Gastroesophageal sphincter (tissue), 4 donors: Measurements from ENCODE around the gene CREM. TPM values are rescaled to one million over a fixed set of nuclear protein-coding genes. Genes with fewer than 3 reads are reported as not detected.

Source experiments
- ATAC-seq: fragments of 150-250 bp; one replicate; pipeline ENCODE4 v1.9.1; 2016; ENCODE audit warnings: mild to moderate bottlenecking, moderate library complexity
- H3K27ac ChIP-seq, 4 donors: fragments of 200-600 bp; sonication (generic) in 3 of 4; 1 replicate in 3 of 4; 2 replicates in 1 of 4; pipeline ENCODE4 v1.5.1; 2016 to 2019
- H3K27me3 ChIP-seq: fragments of 200-600 bp; sonication (generic); one replicate; pipeline ENCODE4 v1.5.1; 2019
- H3K36me3 ChIP-seq, 2 donors: fragments of 200-600 bp; sonication (generic); one replicate each; pipeline ENCODE4 v1.5.1; 2019; ENCODE audit warnings: control low read depth in 1 of 2
- H3K4me1 ChIP-seq, 3 donors: fragments of 200-600 bp; sonication (generic); 1 replicate in 2 of 3; 2 replicates in 1 of 3; pipeline ENCODE4 v1.5.1; 2016 to 2019; ENCODE audit warnings: control low read depth in 2 of 3
- H3K4me3 ChIP-seq, 2 donors: fragments of 200-600 bp; sonication (generic); one replicate each; pipeline ENCODE4 v1.5.1; 2019; ENCODE audit warnings: mild to moderate bottlenecking in 1 of 2, moderate library complexity in 1 of 2
- H3K9me3 ChIP-seq, 3 donors: fragments of 200-600 bp; sonication (generic); one replicate each; pipeline ENCODE4 v1.5.1; 2017 to 2019; ENCODE audit warnings: control low read depth in 2 of 3
- CTCF ChIP-seq, 4 experiments: fragments of 200-600 bp in 2 of 4; fragments of 450-650 bp in 2 of 4; sonication (generic) in 1 of 4; IDR thresholded peaks; one replicate each; pipeline ENCODE4 v1.5.1; 2017 to 2019; ENCODE audit warnings: antibody characterized with exemption in 4 of 4, mild to moderate bottlenecking in 2 of 4, moderate library complexity in 2 of 4
- EP300 ChIP-seq: sonication (generic); formaldehyde crosslinking; IDR thresholded peaks from one replicate; pipeline ENCODE4 v1.6.1; 2017; ENCODE audit warnings: antibody characterized with exemption, mild to moderate bottlenecking
- POLR2A ChIP-seq, 2 donors: fragments of 450-650 bp; IDR thresholded peaks; one replicate each; pipeline ENCODE4 v1.6.1; 2017; ENCODE audit warnings: antibody characterized with exemption in 2 of 2, mild to moderate bottlenecking in 2 of 2, moderate library complexity in 1 of 2
- POLR2AphosphoS5 ChIP-seq: sonication (generic); formaldehyde crosslinking; IDR thresholded peaks from one replicate; pipeline ENCODE4 v1.6.1; 2017; ENCODE audit warnings: antibody characterized with exemption
- WGBS, 2 donors: methylation state at CpG; one replicate each; pipeline ENCODE4 v1.1.5; 2018; ENCODE audit warnings: low coverage in 1 of 2; 5-methylcytosine and 5-hydroxymethylcytosine counted together
- total RNA-seq, 4 donors: library from RNA; depleted of rRNA; stranded (reverse); fragments of >200 nt; gene quantifications; one replicate each; pipeline ENCODE4 v1.1.0, GENCODE V29; 2016

Gene CREM
- total RNA-seq, 4 donors from 2014 or later, result 37.7 to 78.1 (median 47.1) TPM

- ATAC-seq, result no peak
- H3K4me1 ChIP-seq, result peaks cover 0 to 6% (median 0%) of the 10 kb centered on the region in 3 donors
- H3K27ac ChIP-seq, result no peak overlapping the region
- no peaks in the 10 kb centered on the region for H3K9me3 ChIP-seq
- H3K36me3 ChIP-seq, result peaks cover 0 to 5% of the 10 kb centered on the region in 2 donors
- no peak for TF ChIP-seq POLR2A (IDR thresholded peaks at IDR 0.05)
- no peak for TF ChIP-seq POLR2AphosphoS5
- TF ChIP-seq CTCF (IDR thresholded peaks at IDR 0.05), result no peak
- no peak for TF ChIP-seq EP300
- no peak overlapping the region for H3K4me3 ChIP-seq
- WGBS, 2 donors, result no CpG with 5 or more reads among the region's 6 CpGs
- no peaks in the 10 kb centered on the region for H3K27me3 ChIP-seq
Measured at GRCh38 chr10:35150308-35150707, 23.7 kb downstream of the CREM start.

GRCh38 chr10:35152992-35153391, 26.3 kb downstream of the CREM start:
- TF ChIP-seq POLR2AphosphoS5 (no peak), POLR2A (IDR thresholded peaks at IDR 0.05) (no peak), CTCF (IDR thresholded peaks at IDR 0.05) (no peak), EP300 (no peak)
- Histone ChIP-seq H3K27ac (no peak overlapping the region), H3K4me3 (no peak overlapping the region), H3K9me3 (no peaks in the 10 kb centered on the region), H3K36me3 (peaks cover 0 to 5% of the 10 kb centered on the region in 2 donors), H3K27me3 (no peaks in the 10 kb centered on the region), H3K4me1 (peaks cover 0 to 6% (median 0%) of the 10 kb centered on the region in 3 donors)
- no peak for ATAC-seq
- WGBS, 2 donors, result 80 to 95% methylated on average over 3 of the region's 3 CpGs

- 43 to 62% methylated on average over 4 of the region's 4 CpGs for WGBS, 2 donors
- no peaks in the 10 kb centered on the region for H3K9me3 ChIP-seq
- peaks cover 0 to 6% (median 0%) of the 10 kb centered on the region in 3 donors for H3K4me1 ChIP-seq
- H3K27me3 ChIP-seq, result no peaks in the 10 kb centered on the region
- H3K27ac ChIP-seq, result no peak overlapping the region
- H3K36me3 ChIP-seq, result peaks cover 0 to 5% of the 10 kb centered on the region in 2 donors
- TF ChIP-seq POLR2AphosphoS5, result no peak
- no peak for TF ChIP-seq EP300
- TF ChIP-seq POLR2A (IDR thresholded peaks at IDR 0.05), result no peak
- TF ChIP-seq CTCF (IDR thresholded peaks at IDR 0.05), result no peak
- no peak for ATAC-seq
- no peak overlapping the region for H3K4me3 ChIP-seq
Measured at GRCh38 chr10:35153716-35154115, 27.1 kb downstream of the CREM start.

GRCh38 chr10:35160743-35161142, 34.1 kb downstream of the CREM start:
- no peaks in the 10 kb centered on the region for H3K27me3 ChIP-seq
- H3K36me3 ChIP-seq, result no peaks in the 10 kb centered on the region
- 100% methylated on average over 1 of the region's 1 CpG for WGBS, 2 donors
- TF ChIP-seq POLR2AphosphoS5 (no peak), EP300 (no peak), CTCF (IDR thresholded peaks at IDR 0.05) (no peak), POLR2A (IDR thresholded peaks at IDR 0.05) (no peak)
- H3K4me3 ChIP-seq, result no peak overlapping the region
- ATAC-seq, result no peak
- H3K9me3 ChIP-seq, result no peaks in the 10 kb centered on the region
- no peaks in the 10 kb centered on the region for H3K4me1 ChIP-seq
- H3K27ac ChIP-seq, result no peak overlapping the region

GRCh38 chr10:35161906-35162305, 35.3 kb downstream of the CREM start:
- TF ChIP-seq CTCF (IDR thresholded peaks at IDR 0.05), result no peak
- TF ChIP-seq EP300, result no peak
- TF ChIP-seq POLR2AphosphoS5, result no peak
- no peak for TF ChIP-seq POLR2A (IDR thresholded peaks at IDR 0.05)
- 81 to 90% methylated on average over 2 of the region's 2 CpGs for WGBS, 2 donors
- H3K27me3 ChIP-seq, result no peaks in the 10 kb centered on the region
- H3K27ac ChIP-seq, result no peak overlapping the region
- no peak for ATAC-seq
- no peaks in the 10 kb centered on the region for H3K36me3 ChIP-seq
- H3K4me1 ChIP-seq, result no peaks in the 10 kb centered on the region
- H3K9me3 ChIP-seq, result no peaks in the 10 kb centered on the region
- no peak overlapping the region for H3K4me3 ChIP-seq
